Epithelial cell of alveolus of lung (primary cell): Measurements from ENCODE around the gene PDE4D. TPM values are rescaled to one million over a fixed set of nuclear protein-coding genes. Genes with fewer than 3 reads are reported as not detected.

Experiments
- total RNA-seq: library from RNA; depleted of rRNA; stranded (reverse); fragments of >200 nt; gene quantifications from 2 replicates; pipeline ENCODE4 v1.2.1, GENCODE V29; 2015

The PDE4D gene
- 41.5 and 117 TPM in 2 replicates for total RNA-seq

DNA sequence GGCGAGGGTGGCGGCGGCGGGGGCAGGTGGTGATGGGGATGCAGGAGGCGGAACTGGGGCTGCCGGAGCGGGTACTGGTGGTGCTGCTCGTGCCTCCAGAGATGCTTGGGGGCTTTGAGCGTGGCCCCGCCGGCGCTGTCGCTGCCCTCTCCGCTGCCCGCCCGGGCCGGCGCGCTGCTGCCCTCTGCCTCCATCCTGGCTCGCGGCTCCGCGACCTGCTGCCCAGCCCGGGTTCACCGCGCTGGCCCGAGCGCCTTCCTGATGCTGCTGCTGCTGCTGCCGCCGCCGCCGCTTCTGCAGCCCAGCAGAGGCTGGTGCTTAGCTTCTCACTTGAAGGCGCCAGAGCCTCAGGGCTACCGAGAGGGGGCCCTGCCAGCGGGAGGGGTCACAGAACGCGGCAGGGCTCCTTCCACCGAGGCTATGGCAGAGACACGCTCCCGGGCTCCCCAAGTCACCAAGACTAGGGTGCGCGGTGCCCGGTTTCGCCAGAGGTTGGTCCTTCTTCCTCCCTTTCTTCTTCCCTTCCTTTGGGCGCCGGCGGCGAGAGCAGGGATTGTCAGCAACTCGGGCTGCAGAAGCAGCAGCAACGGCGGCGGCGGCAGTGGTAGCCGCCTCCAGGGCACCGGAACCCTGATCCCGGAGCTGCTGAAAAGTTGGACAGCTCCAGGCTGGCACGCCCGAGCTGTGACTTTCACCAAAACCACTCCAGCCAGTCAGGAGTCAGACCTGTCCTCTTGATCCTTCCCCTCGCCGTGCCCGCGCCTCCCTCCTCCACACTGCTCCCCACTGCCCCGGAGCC is at the start of gene PDE4D:
TSS of gene PDE4D (minus strand) at position 298 of the 799 bp plus-strand sequence.

